Neural cell (in vitro differentiated cells): ENCODE measurements around the gene GSTM3. TPM values are rescaled to one million over a fixed set of nuclear protein-coding genes. Genes with fewer than 3 reads are reported as not detected.
"Not testable (repeated sequence)": the region's sequence is repeated elsewhere in the genome, so short reads cannot be mapped to it uniquely, and the experiment has no call there.

Source experiments
- H2AFZ ChIP-seq: fragments of 200-600, 300-800 bp; sonication (generic), shearing (Covaris generic); 2 replicates; pipeline ENCODE4 v1.6.0; 2014; ENCODE audit warnings: low read depth, mild to moderate bottlenecking, antibody characterized with exemption, low read length, moderate library complexity
- H3F3A ChIP-seq: fragments of 200-600 bp; shearing (Covaris generic); 2 replicates; pipeline ENCODE4 v1.6.1; 2016; ENCODE audit warnings: mild to moderate bottlenecking, moderate library complexity, mixed read lengths, antibody characterized with exemption, low read length; ENCODE audit not compliant: insufficient read depth, poor library complexity, severe bottlenecking
- H3K27ac ChIP-seq: fragments of 200-600, 300-800 bp; sonication (generic), shearing (Covaris generic); 2 replicates; pipeline ENCODE4 v1.5.1; 2014; ENCODE audit warnings: mild to moderate bottlenecking, low read length, moderate library complexity
- H3K27me3 ChIP-seq: fragments of 300-800, 200-600 bp; sonication (generic), shearing (Covaris generic); 2 replicates; pipeline ENCODE4 v1.6.0; 2014; ENCODE audit warnings: mild to moderate bottlenecking, low read depth, low read length, moderate library complexity; ENCODE audit not compliant: insufficient read depth
- H3K36me3 ChIP-seq: fragments of 300-800, 200-600 bp; sonication (generic), shearing (Covaris generic); 2 replicates; pipeline ENCODE4 v1.5.1; 2014; ENCODE audit warnings: mild to moderate bottlenecking, antibody characterized with exemption, low read length, moderate library complexity; ENCODE audit not compliant: insufficient read depth
- H3K4me2 ChIP-seq: fragments of 300-800, 200-600 bp; sonication (generic), shearing (Covaris generic); 2 replicates; pipeline ENCODE4 v1.6.0; 2014; ENCODE audit warnings: mild to moderate bottlenecking, low read length
- H3K4me3 ChIP-seq: fragments of 300-800, 200-600 bp; sonication (generic), shearing (Covaris generic); 2 replicates; pipeline ENCODE4 v1.5.1; 2014; ENCODE audit warnings: mild to moderate bottlenecking, low read length, moderate library complexity
- H3K79me2 ChIP-seq: fragments of 200-600 bp; shearing (Covaris generic); replicated peaks from 2 replicates; pipeline ENCODE4 v1.6.0; 2014; ENCODE audit warnings: mild to moderate bottlenecking, low read length, moderate library complexity; ENCODE audit not compliant: insufficient read depth
- H3K9ac ChIP-seq: fragments of 300-800, 200-600 bp; sonication (generic), shearing (Covaris generic); 2 replicates; pipeline ENCODE4 v1.6.1; 2016; ENCODE audit warnings: mild to moderate bottlenecking, low read length, mixed read lengths
- H3K9me2 ChIP-seq: fragments of 200-600 bp; shearing (Covaris generic); 2 replicates; pipeline ENCODE4 v1.6.1; 2016; ENCODE audit warnings: mild to moderate bottlenecking, low read length, mixed read lengths; ENCODE audit not compliant: insufficient read depth
- H3K9me3 ChIP-seq: fragments of 200-600, 300-800 bp; sonication (generic), shearing (Covaris generic); 2 replicates; pipeline ENCODE4 v1.6.1; 2016; ENCODE audit warnings: mild to moderate bottlenecking, mixed run types, low read length, moderate library complexity, mixed read lengths
- H4K20me1 ChIP-seq: fragments of 200-600 bp; shearing (Covaris generic); 2 replicates; pipeline ENCODE4 v1.6.1; 2016; ENCODE audit warnings: mild to moderate bottlenecking, mixed run types; ENCODE audit not compliant: insufficient read depth
- CTCF ChIP-seq: fragments of 450-650 bp; IDR thresholded peaks from 2 replicates; pipeline ENCODE4 v1.5.1; 2014; ENCODE audit warnings: antibody characterized with exemption, mild to moderate bottlenecking, moderate library complexity; ENCODE audit not compliant: poor library complexity, severe bottlenecking
- EP300 ChIP-seq: fragments of 450-650 bp; conservative IDR thresholded peaks from 2 replicates; pipeline ENCODE4 v1.6.1; 2014; ENCODE audit warnings: antibody characterized with exemption, mild to moderate bottlenecking, moderate library complexity; ENCODE audit not compliant: poor library complexity, severe bottlenecking
- EZH2 ChIP-seq: fragments of 200-600, 300-800 bp; shearing (Covaris generic), sonication (generic); IDR thresholded peaks from 2 replicates; pipeline ENCODE4 v1.6.1; 2014; ENCODE audit warnings: antibody characterized with exemption, low read length, borderline replicate concordance, mild to moderate bottlenecking; ENCODE audit not compliant: insufficient read depth, poor library complexity, severe bottlenecking
- MXI1 ChIP-seq: fragments of 450-650 bp; conservative IDR thresholded peaks from 2 replicates; pipeline ENCODE4 v1.6.1; 2014; ENCODE audit warnings: antibody characterized with exemption, mild to moderate bottlenecking; ENCODE audit not compliant: poor library complexity, severe bottlenecking
- POLR2AphosphoS5 ChIP-seq: IDR thresholded peaks from 2 replicates; pipeline ENCODE4 v1.6.1; 2012
- RAD21 ChIP-seq: fragments of 450-650 bp; conservative IDR thresholded peaks from 2 replicates; pipeline ENCODE4 v1.6.1; 2014; ENCODE audit warnings: antibody characterized with exemption, mild to moderate bottlenecking, moderate library complexity
- REST ChIP-seq: IDR thresholded peaks from 2 replicates; pipeline ENCODE4 v1.6.1; 2012; ENCODE audit warnings: borderline replicate concordance
- SMC3 ChIP-seq: fragments of 450-650 bp; conservative IDR thresholded peaks from 2 replicates; pipeline ENCODE4 v1.6.1; 2014; ENCODE audit warnings: antibody characterized with exemption, mild to moderate bottlenecking, moderate library complexity; ENCODE audit not compliant: poor library complexity
- TAF1 ChIP-seq: IDR thresholded peaks from 2 replicates; pipeline ENCODE4 v1.6.1; 2012; ENCODE audit warnings: low read depth
- polyA plus RNA-seq: library from polyadenylated mRNA; depleted of rRNA; stranded (reverse); fragments of >200 nt; gene quantifications from 2 replicates; pipeline ENCODE4 v1.2.3, GENCODE V29; 2014

GSTM3 gene
- polyA plus RNA-seq, 1 donor from 2014 or later: 195 TPM

- Histone ChIP-seq H3F3A (no peaks in the 10 kb centered on the region), H2AFZ (no peak within 1 kb of the TSS), H3K27me3 (no peaks in the 10 kb centered on the region), H3K9me2 (no peaks in the 10 kb centered on the region), H3K9me3 (no peaks in the 10 kb centered on the region), H3K27ac (no peak within 1 kb of the TSS), H3K9ac (no peak within 1 kb of the TSS), H4K20me1 (no peaks in the 10 kb centered on the region), H3K4me2 (no peak within 1 kb of the TSS), H3K36me3 (no peaks in the 10 kb centered on the region), H3K4me3 (no peak within 1 kb of the TSS), H3K79me2 (no peaks in the 10 kb centered on the region)
- TF ChIP-seq POLR2AphosphoS5 (no peak), TAF1 (no peak), SMC3 (no peak), RAD21 (no peak), REST (no peak), CTCF (no peak), EZH2 (no peak), MXI1 (no peak), EP300 (no peak)
Observed at GRCh38 chr1:109687641-109688499, 53.0 kb downstream of the GSTM3 start, which contains the start of gene GSTM1. TSS of gene GSTM1 (plus strand) at chr1:109687817. CDS start at chr1:109687874, 57 bp downstream.

- H3K27ac ChIP-seq, H3F3A ChIP-seq, H3K79me2 ChIP-seq, H3K9me3 ChIP-seq, H3K9me2 ChIP-seq, H4K20me1 ChIP-seq, H3K27me3 ChIP-seq, H2AFZ ChIP-seq, H3K4me3 ChIP-seq, H3K36me3 ChIP-seq, H3K4me2 ChIP-seq, H3K9ac ChIP-seq: not testable (repeated sequence)
Observed at GRCh38 chr1:109687109-109687508, 53.7 kb downstream of the GSTM3 start.

GRCh38 chr1:109685890-109686289 lies 54.9 kb downstream of the GSTM3 start:
- not testable (repeated sequence) for H3K36me3 ChIP-seq, H4K20me1 ChIP-seq, H3K4me3 ChIP-seq, H2AFZ ChIP-seq, H3F3A ChIP-seq, H3K79me2 ChIP-seq, H3K27me3 ChIP-seq, H3K4me2 ChIP-seq, H3K9ac ChIP-seq, H3K9me3 ChIP-seq, H3K9me2 ChIP-seq, H3K27ac ChIP-seq

- not testable (repeated sequence) for H3K36me3 ChIP-seq, H3F3A ChIP-seq, H3K27me3 ChIP-seq, H3K9me3 ChIP-seq, H4K20me1 ChIP-seq, H3K4me3 ChIP-seq, H3K27ac ChIP-seq, H2AFZ ChIP-seq, H3K79me2 ChIP-seq, H3K4me2 ChIP-seq, H3K9ac ChIP-seq, H3K9me2 ChIP-seq
Observed at GRCh38 chr1:109685399-109685798, 55.4 kb downstream of the GSTM3 start.

- H3K36me3 ChIP-seq, H3K9ac ChIP-seq, H4K20me1 ChIP-seq, H3K4me3 ChIP-seq, H3F3A ChIP-seq, H3K27me3 ChIP-seq, H3K27ac ChIP-seq, H2AFZ ChIP-seq, H3K9me3 ChIP-seq, H3K4me2 ChIP-seq, H3K9me2 ChIP-seq, H3K79me2 ChIP-seq: not testable (repeated sequence)
Observed at GRCh38 chr1:109684777-109685176, 56.1 kb downstream of the GSTM3 start.
